ENCODE measurements around the gene NT5M. TPM values are rescaled to one million over a fixed set of nuclear protein-coding genes. Genes with fewer than 3 reads are reported as not detected.

Gene NT5M
- total RNA-seq, 4 donors from 2014 or later = 3.7 to 15.7 (median 8.0) TPM

DNA sequence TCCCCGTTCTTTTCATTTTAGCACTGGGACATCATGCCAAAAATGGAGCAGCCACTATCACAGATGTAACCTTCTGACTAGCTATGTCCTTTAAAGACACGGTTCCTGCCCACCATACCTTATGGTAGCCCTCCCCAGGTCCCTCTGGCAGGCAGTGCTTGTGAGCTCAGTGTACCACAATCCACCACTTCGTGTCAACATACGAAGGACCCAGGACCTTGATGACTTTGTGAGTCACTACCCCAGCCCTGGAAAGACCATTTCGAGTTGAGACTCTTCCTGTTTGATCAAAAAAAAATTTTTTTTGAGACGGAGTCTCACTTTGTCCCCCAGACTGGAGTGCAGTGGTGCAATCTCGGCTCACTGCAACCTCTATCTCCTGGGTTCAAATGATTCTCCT, 45.2 kb upstream of the NT5M start:
- in situ Hi-C loops (cut with MboI; ENCODE audit: low sequenced_read_pairs in 4 of 4) (no loop called here), intact Hi-C loops (cut with DNase I; ENCODE audit: low total_unique reads) (no loop called here)
- Histone ChIP-seq H3K9me3 (no peaks in the 10 kb centered on the region), H3K4me3 (no peak overlapping the region), H3K4me1 (no peaks in the 10 kb centered on the region), H3K27ac (no peak overlapping the region), H3K27me3 (no peaks in the 10 kb centered on the region), H3K36me3 (peaks cover 2 to 94% of the 10 kb centered on the region in 2 donors)
- no peak for ATAC-seq
- DNase-seq = no peak
- TF ChIP-seq, protein P1, sequence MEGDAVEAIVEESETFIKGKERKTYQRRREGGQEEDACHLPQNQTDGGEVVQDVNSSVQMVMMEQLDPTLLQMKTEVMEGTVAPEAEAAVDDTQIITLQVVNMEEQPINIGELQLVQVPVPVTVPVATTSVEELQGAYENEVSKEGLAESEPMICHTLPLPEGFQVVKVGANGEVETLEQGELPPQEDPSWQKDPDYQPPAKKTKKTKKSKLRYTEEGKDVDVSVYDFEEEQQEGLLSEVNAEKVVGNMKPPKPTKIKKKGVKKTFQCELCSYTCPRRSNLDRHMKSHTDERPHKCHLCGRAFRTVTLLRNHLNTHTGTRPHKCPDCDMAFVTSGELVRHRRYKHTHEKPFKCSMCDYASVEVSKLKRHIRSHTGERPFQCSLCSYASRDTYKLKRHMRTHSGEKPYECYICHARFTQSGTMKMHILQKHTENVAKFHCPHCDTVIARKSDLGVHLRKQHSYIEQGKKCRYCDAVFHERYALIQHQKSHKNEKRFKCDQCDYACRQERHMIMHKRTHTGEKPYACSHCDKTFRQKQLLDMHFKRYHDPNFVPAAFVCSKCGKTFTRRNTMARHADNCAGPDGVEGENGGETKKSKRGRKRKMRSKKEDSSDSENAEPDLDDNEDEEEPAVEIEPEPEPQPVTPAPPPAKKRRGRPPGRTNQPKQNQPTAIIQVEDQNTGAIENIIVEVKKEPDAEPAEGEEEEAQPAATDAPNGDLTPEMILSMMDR (IDR thresholded peaks at IDR 0.05 in 4 of 5, conservative IDR thresholded peaks at IDR 0.05 in 1 of 5) = no peak

DNA sequence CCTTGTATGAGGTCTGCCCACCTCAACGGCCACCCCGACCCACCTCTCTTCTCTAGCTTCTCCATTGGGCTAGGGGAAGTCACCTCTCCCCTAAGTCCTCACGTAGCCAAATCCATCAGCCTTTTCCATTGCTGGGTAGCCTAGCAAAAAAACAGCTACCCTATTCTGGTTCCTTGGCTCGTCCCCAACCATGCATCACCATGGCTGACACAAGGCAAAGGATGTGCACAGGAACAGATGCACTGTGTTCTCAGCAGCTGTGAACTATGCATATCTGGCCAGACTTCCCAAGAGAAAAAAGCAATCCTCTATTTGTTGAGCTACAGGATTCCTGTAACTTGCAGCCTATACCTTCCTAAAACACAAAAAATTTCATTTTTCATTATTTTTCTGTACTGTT, 44.2 kb upstream of the NT5M start:
- in situ Hi-C loops (cut with MboI; ENCODE audit: low sequenced_read_pairs in 4 of 4) = no loop called here
- Histone ChIP-seq H3K36me3 (peaks cover 2 to 92% of the 10 kb centered on the region in 2 donors), H3K9me3 (no peaks in the 10 kb centered on the region), H3K4me3 (no peak overlapping the region), H3K4me1 (no peaks in the 10 kb centered on the region), H3K27ac (no peak overlapping the region), H3K27me3 (no peaks in the 10 kb centered on the region)
- no peak for TF ChIP-seq POLR2A (IDR thresholded peaks at IDR 0.05)
- TF ChIP-seq, protein P1 (IDR thresholded peaks at IDR 0.05 in 4 of 5, conservative IDR thresholded peaks at IDR 0.05 in 1 of 5) = no peak
- intact Hi-C loops (cut with DNase I; ENCODE audit: low total_unique reads) = no loop called here
- no peak for ATAC-seq
- no peak for DNase-seq

DNA sequence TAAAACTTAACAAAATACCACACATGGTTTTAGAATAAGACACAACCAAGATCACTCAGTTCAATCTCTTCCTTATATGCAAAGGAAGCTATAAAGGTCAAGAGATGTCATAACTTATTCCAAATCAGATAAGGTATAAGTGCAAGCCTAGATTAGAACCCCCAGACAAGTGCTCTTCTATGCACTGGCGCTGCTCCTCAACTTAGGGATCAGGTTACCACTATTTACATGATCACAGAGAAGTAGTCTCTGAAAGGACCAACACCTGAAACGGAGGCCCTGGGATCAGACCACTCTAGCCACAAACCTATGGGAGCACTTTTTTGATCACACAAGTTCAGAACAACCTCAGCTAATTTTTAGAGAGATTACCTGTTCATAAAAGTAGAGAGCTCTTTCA, 38.7 kb upstream of the NT5M start:
- TF ChIP-seq, protein P1 (IDR thresholded peaks at IDR 0.05 in 4 of 5, conservative IDR thresholded peaks at IDR 0.05 in 1 of 5) = no peak
- TF ChIP-seq POLR2A (IDR thresholded peaks at IDR 0.05) = no peak
- no peak for DNase-seq
- intact Hi-C loops (cut with DNase I; ENCODE audit: low total_unique reads) = no loop called here
- in situ Hi-C loops (cut with MboI; ENCODE audit: low sequenced_read_pairs in 4 of 4) = no loop called here
- Histone ChIP-seq H3K27me3 (no peaks in the 10 kb centered on the region), H3K27ac (no peak overlapping the region), H3K36me3 (peaks cover 2 to 95% of the 10 kb centered on the region in 2 donors), H3K9me3 (no peaks in the 10 kb centered on the region), H3K4me1 (no peaks in the 10 kb centered on the region), H3K4me3 (no peak overlapping the region)
- ATAC-seq = no peak

DNA sequence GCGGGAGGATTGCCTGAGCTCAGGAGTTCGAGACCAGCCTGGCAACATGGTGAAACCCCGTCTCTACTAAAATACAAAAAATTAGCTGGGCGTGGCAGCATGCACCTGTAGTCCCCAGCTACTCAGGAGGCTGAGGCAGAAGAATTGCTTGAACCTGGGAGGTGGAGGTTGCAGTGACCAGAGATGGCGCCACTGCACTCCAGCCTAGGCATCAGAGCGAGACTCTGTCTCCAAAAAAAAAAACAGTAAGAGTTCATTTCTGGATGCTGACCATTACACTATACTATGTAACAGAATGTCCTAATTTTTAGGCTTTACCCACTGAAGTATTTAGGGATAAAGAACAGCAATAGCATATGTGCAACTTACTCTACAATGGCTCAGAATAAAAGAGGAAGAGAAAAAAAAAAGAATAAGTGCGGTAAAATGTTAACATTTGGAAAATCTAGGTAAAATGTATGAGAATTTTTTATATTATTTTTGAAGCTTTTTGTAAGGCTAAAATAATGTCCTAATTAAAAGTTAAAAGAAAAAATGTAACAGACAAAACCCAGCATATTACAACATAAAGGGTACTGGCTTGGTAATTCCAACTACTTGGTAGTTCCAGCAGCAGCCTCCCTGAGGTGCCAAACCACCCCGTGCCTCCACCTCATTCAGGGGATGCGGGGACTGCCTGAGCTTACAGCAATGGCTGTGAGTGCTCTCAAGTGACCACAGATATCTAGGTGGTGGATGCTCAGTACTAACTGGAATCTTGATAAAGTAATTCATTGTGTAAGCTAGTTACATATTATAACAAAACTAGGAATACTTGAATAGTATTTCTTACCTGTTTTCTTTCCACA, 33.0 kb upstream of the NT5M start:
- H3K27me3 ChIP-seq = no peaks in the 10 kb centered on the region
- in situ Hi-C loops (cut with MboI; ENCODE audit: low sequenced_read_pairs in 4 of 4) (no loop called here), intact Hi-C loops (cut with DNase I; ENCODE audit: low total_unique reads) (no loop called here)
- H3K4me3 ChIP-seq = no peak overlapping the region
- H3K36me3 ChIP-seq = peaks cover 0 to 87% of the 10 kb centered on the region in 2 donors
- no peak overlapping the region for H3K27ac ChIP-seq
- ATAC-seq = no peak
- no peak for TF ChIP-seq POLR2A (IDR thresholded peaks at IDR 0.05)
- TF ChIP-seq, protein P1 (IDR thresholded peaks at IDR 0.05 in 4 of 5, conservative IDR thresholded peaks at IDR 0.05 in 1 of 5) = no peak
- no peak for DNase-seq
- no peaks in the 10 kb centered on the region for H3K9me3 ChIP-seq
- peaks cover 4 to 7% of the 10 kb centered on the region in 2 donors for H3K4me1 ChIP-seq

Data from gastrocnemius medialis (tissue), 4 donors.